HG02763 (cell line): ENCODE data around the gene CFAP20DC.

Source experiments
- ATAC-seq: cut with Tn5 transposase; IDR thresholded peaks from one replicate; pipeline ENCODE4 v1.9.1; 2021; ENCODE audit warnings: mild to moderate bottlenecking, moderate library complexity; ENCODE audit not compliant: unreplicated experiment

The CFAP20DC gene

GRCh38 chr3:59027607-59028006, 22.2 kb downstream of the CFAP20DC start:
- no peak for ATAC-seq

GRCh38 chr3:59023612-59024011, 26.2 kb downstream of the CFAP20DC start:
- ATAC-seq, result no peak

GRCh38 chr3:59017617-59017984, 32.2 kb downstream of the CFAP20DC start:
- ATAC-seq, result no peak

GRCh38 chr3:59016930-59017616, 32.8 kb downstream of the CFAP20DC start:
- no peak for ATAC-seq

GRCh38 chr3:59013611-59014010, 36.2 kb downstream of the CFAP20DC start:
- no peak for ATAC-seq

GRCh38 chr3:59006634-59007517, 42.9 kb downstream of the CFAP20DC start:
- ATAC-seq, result no peak

- no peak for ATAC-seq
These were observed 48.1 kb downstream of the CFAP20DC start for GRCh38 chr3:59001675-59002074.

- ATAC-seq, result no peak
These were observed 50.1 kb downstream of the CFAP20DC start for GRCh38 chr3:58999774-59000160.

- no peak for ATAC-seq
These were observed 50.6 kb downstream of the CFAP20DC start for GRCh38 chr3:58999134-58999773.

- ATAC-seq, result no peak
These were observed 51.2 kb downstream of the CFAP20DC start for GRCh38 chr3:58998476-58999117.

GRCh38 chr3:58996730-58997129, 53.1 kb downstream of the CFAP20DC start:
- no peak for ATAC-seq

GRCh38 chr3:58994746-58995330, 55.0 kb downstream of the CFAP20DC start:
- ATAC-seq, result no peak

GRCh38 chr3:58993547-58993946, 56.3 kb downstream of the CFAP20DC start:
- no peak for ATAC-seq

- no peak for ATAC-seq
These were observed 58.2 kb downstream of the CFAP20DC start for GRCh38 chr3:58991623-58992022.

- ATAC-seq, result no peak
These were observed 58.8 kb downstream of the CFAP20DC start for GRCh38 chr3:58991026-58991425.

GRCh38 chr3:58989955-58990354, 59.9 kb downstream of the CFAP20DC start:
- ATAC-seq, result no peak

- ATAC-seq, result no peak
These were observed 60.7 kb downstream of the CFAP20DC start for GRCh38 chr3:58989163-58989562.

GRCh38 chr3:58988041-58988440, 61.8 kb downstream of the CFAP20DC start:
- no peak for ATAC-seq

GRCh38 chr3:58986654-58987053, 63.2 kb downstream of the CFAP20DC start:
- ATAC-seq, result no peak

GRCh38 chr3:58979840-58980239, 70.0 kb downstream of the CFAP20DC start:
- ATAC-seq, result no peak

GRCh38 chr3:58973796-58974195, 76.0 kb downstream of the CFAP20DC start:
- no peak for ATAC-seq
